Measurements from ENCODE around the gene COQ3. TPM values are rescaled to one million over a fixed set of nuclear protein-coding genes. Genes with fewer than 3 reads are reported as not detected.

The COQ3 gene
- total and polyA plus RNA-seq, 2 of the 4 experiments (the other 2 are of a cell fraction): 8.2 to 8.9 TPM

DNA sequence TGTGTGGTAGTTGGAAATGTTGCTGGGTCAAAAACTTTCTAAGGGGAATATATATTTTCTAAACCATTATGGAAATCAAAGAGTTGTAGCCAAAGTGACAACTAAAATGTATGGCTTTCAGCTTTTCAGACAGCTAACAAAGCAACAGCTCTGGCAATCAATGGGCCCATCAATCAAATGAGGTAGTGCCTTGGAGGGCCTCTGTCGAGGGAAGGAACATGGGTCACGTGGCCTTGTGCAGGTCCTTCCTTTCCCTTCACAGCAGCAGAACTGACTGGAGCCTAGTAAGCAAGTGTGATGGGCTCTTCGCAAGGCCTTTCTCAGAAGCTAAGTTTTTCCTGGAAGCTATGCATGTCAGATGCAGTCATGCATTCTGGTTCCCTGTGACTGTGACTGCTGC, 62.5 kb downstream of the COQ3 start:
- H3K23ac ChIP-seq (ENCODE audit: low read depth, low read length): no peak overlapping the region
- dilution Hi-C loops (cut with HindIII; ENCODE audit: low sequenced_read_pairs, unreplicated experiment): no loop called here
- WGBS, 2 experiments (ENCODE audit: extremely low coverage in 2 of 2, insufficient read length in 1 of 2): no CpG with 5 or more reads among the region's 3 CpGs
- no peaks in the 10 kb centered on the region for H3K9me1 ChIP-seq (ENCODE audit: insufficient read depth, low read length)
- no TSS peak for BruUV-seq (replicated peaks)
- H3K56ac ChIP-seq (ENCODE audit: extremely low read depth, insufficient read depth, low read length): no peak overlapping the region
- ChIA-PET POLR2A (ENCODE audit: unreplicated experiment) (no interaction called here), CTCF (interaction anchor here (1.5 kb wide), 1 partner anchor 14 kb away, joined by 7 read pairs; no protein-coding TSS in a partner anchor)
- intact Hi-C loops (cut with micrococcal nuclease): loop anchor here (5.0 kb wide), 1 partner anchor 191 kb away; no protein-coding TSS in a partner anchor
- H2BK15ac ChIP-seq (ENCODE audit: low read depth, low read length): no peak overlapping the region
- TF ChIP-seq BHLHE40 (IDR thresholded peaks at IDR 0.05; ENCODE audit: low read depth, low read length): no peak
- TF ChIP-seq, protein P1, sequence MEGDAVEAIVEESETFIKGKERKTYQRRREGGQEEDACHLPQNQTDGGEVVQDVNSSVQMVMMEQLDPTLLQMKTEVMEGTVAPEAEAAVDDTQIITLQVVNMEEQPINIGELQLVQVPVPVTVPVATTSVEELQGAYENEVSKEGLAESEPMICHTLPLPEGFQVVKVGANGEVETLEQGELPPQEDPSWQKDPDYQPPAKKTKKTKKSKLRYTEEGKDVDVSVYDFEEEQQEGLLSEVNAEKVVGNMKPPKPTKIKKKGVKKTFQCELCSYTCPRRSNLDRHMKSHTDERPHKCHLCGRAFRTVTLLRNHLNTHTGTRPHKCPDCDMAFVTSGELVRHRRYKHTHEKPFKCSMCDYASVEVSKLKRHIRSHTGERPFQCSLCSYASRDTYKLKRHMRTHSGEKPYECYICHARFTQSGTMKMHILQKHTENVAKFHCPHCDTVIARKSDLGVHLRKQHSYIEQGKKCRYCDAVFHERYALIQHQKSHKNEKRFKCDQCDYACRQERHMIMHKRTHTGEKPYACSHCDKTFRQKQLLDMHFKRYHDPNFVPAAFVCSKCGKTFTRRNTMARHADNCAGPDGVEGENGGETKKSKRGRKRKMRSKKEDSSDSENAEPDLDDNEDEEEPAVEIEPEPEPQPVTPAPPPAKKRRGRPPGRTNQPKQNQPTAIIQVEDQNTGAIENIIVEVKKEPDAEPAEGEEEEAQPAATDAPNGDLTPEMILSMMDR (conservative IDR thresholded peaks at IDR 0.05; ENCODE audit: low read depth, low read length): no peak
- no peak for TF ChIP-seq RFX5 (IDR thresholded peaks at IDR 0.05; ENCODE audit: low read depth, low read length)
- no peak for TF ChIP-seq FOS (IDR thresholded peaks at IDR 0.05; ENCODE audit: low read depth, low read length)
- TF ChIP-seq, protein P2, sequence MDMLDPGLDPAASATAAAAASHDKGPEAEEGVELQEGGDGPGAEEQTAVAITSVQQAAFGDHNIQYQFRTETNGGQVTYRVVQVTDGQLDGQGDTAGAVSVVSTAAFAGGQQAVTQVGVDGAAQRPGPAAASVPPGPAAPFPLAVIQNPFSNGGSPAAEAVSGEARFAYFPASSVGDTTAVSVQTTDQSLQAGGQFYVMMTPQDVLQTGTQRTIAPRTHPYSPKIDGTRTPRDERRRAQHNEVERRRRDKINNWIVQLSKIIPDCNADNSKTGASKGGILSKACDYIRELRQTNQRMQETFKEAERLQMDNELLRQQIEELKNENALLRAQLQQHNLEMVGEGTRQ (IDR thresholded peaks at IDR 0.05; ENCODE audit: low read depth, low read length): no peak
- no peak for TF ChIP-seq NFE2L2 (IDR thresholded peaks at IDR 0.05; ENCODE audit: low read depth, low read length)
- TF ChIP-seq SMC3 (IDR thresholded peaks at IDR 0.05; ENCODE audit: low read depth, low read length): no peak
- no peak for TF ChIP-seq CEBPB (IDR thresholded peaks at IDR 0.05; ENCODE audit: low read depth, low read length)
- no peak for TF ChIP-seq MXI1 (IDR thresholded peaks at IDR 0.05; ENCODE audit: borderline replicate concordance, low read depth, low read length)
- no peak for TF ChIP-seq MAZ (IDR thresholded peaks at IDR 0.05; ENCODE audit: borderline replicate concordance, low read depth, low read length)
- no peak for TF ChIP-seq RCOR1 (IDR thresholded peaks at IDR 0.05; ENCODE audit: insufficient replicate concordance, low read length)
- no peak for TF ChIP-seq MAFK (IDR thresholded peaks at IDR 0.05; ENCODE audit: low read depth, low read length)
- no peak for TF ChIP-seq POLR2A (IDR thresholded peaks at IDR 0.05; ENCODE audit: low read depth, low read length)
- no peak overlapping the region for H3K18ac ChIP-seq (ENCODE audit: low read depth, low read length)
- no peak overlapping the region for H2BK120ac ChIP-seq (ENCODE audit: low read depth, low read length)
- no peak for ATAC-seq (ENCODE audit: low read depth)
- no peak overlapping the region for H3K4ac ChIP-seq (ENCODE audit: low read depth, low read length)
- no peak overlapping the region for H2BK5ac ChIP-seq (ENCODE audit: low read depth, low read length, poor library complexity, severe bottlenecking)
- no peak overlapping the region for H4K8ac ChIP-seq (ENCODE audit: low read depth in 2 of 2, low read length in 2 of 2)
- no peaks in the 10 kb centered on the region for H3K4me1 ChIP-seq (ENCODE audit: control insufficient read depth, insufficient read depth, low read length)
- no peaks in the 10 kb centered on the region for H3K36me3 ChIP-seq (ENCODE audit: control insufficient read depth, insufficient read depth, low read length)
- H3K27ac ChIP-seq (ENCODE audit: insufficient read depth, low read length): no peak overlapping the region
- no peak overlapping the region for H3K14ac ChIP-seq (replicated peaks; ENCODE audit: low read depth, low read length)
- no peak overlapping the region for H2AFZ ChIP-seq (replicated peaks; ENCODE audit: low read length, poor library complexity)
- H2AK9ac ChIP-seq (replicated peaks; ENCODE audit: low read depth, low read length, poor library complexity): no peak overlapping the region
- H2BK20ac ChIP-seq (ENCODE audit: low read depth, low read length): no peak overlapping the region
- H4K91ac ChIP-seq (ENCODE audit: insufficient read depth, low read depth, low read length): no peak overlapping the region
- H3K4me3 ChIP-seq (ENCODE audit: insufficient read depth, low read depth, low read length): no peak overlapping the region
- no peaks in the 10 kb centered on the region for H4K20me1 ChIP-seq (ENCODE audit: insufficient read depth, low read length)
- H3K4me2 ChIP-seq (ENCODE audit: low read depth, low read length): no peak overlapping the region
- H3K27me3 ChIP-seq (ENCODE audit: control insufficient read depth, insufficient read depth, low read length): no peaks in the 10 kb centered on the region
- H3K79me1 ChIP-seq (ENCODE audit: low read depth in 1 of 2, low read length in 2 of 2): no peaks in the 10 kb centered on the region
- no peak overlapping the region for H2AK5ac ChIP-seq (ENCODE audit: low read depth, low read length)
- H3K9ac ChIP-seq (ENCODE audit: low read depth, low read length): no peak overlapping the region
- H4K5ac ChIP-seq (ENCODE audit: low read depth, low read length): no peak overlapping the region
- no peak for DNase-seq
- no peaks in the 10 kb centered on the region for H3K9me3 ChIP-seq (ENCODE audit: control insufficient read depth, insufficient read depth, low read length)
- in situ Hi-C loops (cut with MboI; ENCODE audit: low sequenced_read_pairs): no loop called here
